ENCODE measurements around the gene AMDHD1.
A peak's percentile ranks its signal among the peaks of the same experiment; 100 is the strongest.
"Not testable (repeated sequence)": the region's sequence is repeated elsewhere in the genome, so short reads cannot be mapped to it uniquely, and the experiment has no call there.

Gene AMDHD1

DNA sequence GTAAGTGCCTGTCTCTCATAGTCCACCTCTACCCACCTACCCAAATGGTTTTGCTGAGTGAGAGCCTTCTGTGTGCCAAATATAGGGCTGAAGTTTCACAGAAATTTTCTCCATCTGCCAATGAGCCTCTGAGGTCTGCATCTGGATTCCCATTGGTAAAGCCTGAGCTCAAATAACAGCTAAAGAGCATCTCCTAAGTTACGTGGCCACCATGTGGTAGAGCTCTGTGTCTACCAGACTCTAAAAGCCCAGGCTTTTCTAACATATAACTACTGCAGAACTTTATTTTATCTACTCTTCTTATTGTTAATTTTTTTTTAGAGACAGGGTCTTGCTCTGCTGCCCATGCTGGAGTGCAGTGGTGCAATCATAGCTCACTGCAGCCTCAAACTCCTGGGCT, 16.0 kb downstream of the AMDHD1 start:
- Histone ChIP-seq H3K4me3 (no peak overlapping the region), H3K4me1 (peaks cover 0 to 11% (median 6%) of the 10 kb centered on the region in 10 experiments; a peak in 12 of 20 replicates), H3K36me3 (no peaks in the 10 kb centered on the region), H4K20me1 (no peaks in the 10 kb centered on the region), H3K9me3 (replicated peaks in 1 of 11) (no peaks in the 10 kb centered on the region), H3K9ac (no peak overlapping the region), H3K27me3 (no peaks in the 10 kb centered on the region), H3K27ac (no peak overlapping the region), H3K4me2 (no peak overlapping the region)
- TF ChIP-seq Cebpa-rat (IDR thresholded peaks at IDR 0.05), result no peak

DNA sequence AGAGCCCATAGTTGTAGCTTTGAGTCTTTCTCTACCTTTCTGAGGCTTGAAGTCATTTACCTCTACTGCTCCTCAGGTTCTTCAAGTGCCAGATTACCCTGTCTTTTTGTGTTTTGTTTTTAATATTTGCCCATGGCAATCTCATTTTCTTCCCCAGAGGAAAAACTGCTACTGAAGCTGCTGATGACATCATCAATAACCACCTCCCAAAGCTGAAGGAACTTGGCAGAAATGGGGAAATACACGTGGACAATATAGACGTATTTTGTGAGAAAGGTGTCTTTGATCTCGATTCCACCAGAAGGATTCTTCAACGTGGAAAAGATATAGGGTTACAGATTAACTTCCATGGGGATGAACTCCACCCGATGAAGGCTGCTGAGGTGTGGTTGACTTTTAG, 17.1 kb downstream of the AMDHD1 start:
- H4K20me1 ChIP-seq, result no peaks in the 10 kb centered on the region
- no peaks in the 10 kb centered on the region for H3K9me3 ChIP-seq (replicated peaks in 1 of 11)
- H3K27ac ChIP-seq, result no peak overlapping the region
- H3K4me1 ChIP-seq, result peaks cover 7 to 21% (median 15%) of the 10 kb centered on the region in 10 experiments; a peak in 17 of 20 replicates
- H3K4me3 ChIP-seq, result no peak overlapping the region
- no peak for TF ChIP-seq Cebpa-rat (IDR thresholded peaks at IDR 0.05)
- H3K36me3 ChIP-seq, result no peaks in the 10 kb centered on the region
- H3K4me2 ChIP-seq, result no peak overlapping the region
- H3K9ac ChIP-seq, result no peak overlapping the region
- no peaks in the 10 kb centered on the region for H3K27me3 ChIP-seq

GRCh38 chr12:95962222-95962621, 19.1 kb downstream of the AMDHD1 start:
- H3K27me3 ChIP-seq, result no peaks in the 10 kb centered on the region
- no peak overlapping the region for H3K4me2 ChIP-seq
- no peak overlapping the region for H3K4me3 ChIP-seq
- peaks cover 7 to 21% (median 15%) of the 10 kb centered on the region in 10 experiments; a peak in 17 of 20 replicates for H3K4me1 ChIP-seq
- no peaks in the 10 kb centered on the region for H4K20me1 ChIP-seq
- H3K27ac ChIP-seq, result no peak overlapping the region
- no peak for TF ChIP-seq Cebpa-rat (IDR thresholded peaks at IDR 0.05)
- H3K36me3 ChIP-seq, result no peaks in the 10 kb centered on the region
- no peaks in the 10 kb centered on the region for H3K9me3 ChIP-seq (replicated peaks in 1 of 11)
- H3K9ac ChIP-seq, result no peak overlapping the region

DNA sequence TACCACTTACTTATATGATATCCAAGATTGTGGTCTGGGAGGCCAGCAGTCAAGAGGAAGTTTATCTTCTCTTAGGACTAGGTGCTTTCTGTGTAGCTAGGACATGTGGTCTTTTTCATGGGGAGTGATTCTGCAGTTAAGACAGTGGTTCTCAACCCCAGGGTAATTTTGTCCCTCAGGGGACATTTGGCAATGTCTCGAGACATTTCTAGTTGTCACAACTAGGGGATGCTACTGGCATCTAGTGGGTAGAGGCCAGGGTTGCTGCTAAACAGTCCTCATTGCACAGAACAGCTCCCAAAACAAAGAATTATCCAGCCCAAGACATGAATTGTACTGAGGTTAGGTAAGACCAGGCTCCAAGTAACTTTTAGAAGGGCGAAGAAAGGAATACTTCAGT, 20.0 kb downstream of the AMDHD1 start:
- no peaks in the 10 kb centered on the region for H3K36me3 ChIP-seq
- no peak overlapping the region for H3K9ac ChIP-seq
- peak in 1 of 11 experiments; percentile 37; a peak in 1 of 22 replicates for TF ChIP-seq Cebpa-rat (IDR thresholded peaks at IDR 0.05)
- H3K4me2 ChIP-seq, result peak overlapping the region in 3 of 11 experiments; percentile 11 to 26 (median 17); a peak in 3 of 22 replicates
- no peaks in the 10 kb centered on the region for H3K9me3 ChIP-seq (replicated peaks in 1 of 11)
- no peaks in the 10 kb centered on the region for H3K27me3 ChIP-seq
- H3K27ac ChIP-seq, result no peak overlapping the region
- H3K4me3 ChIP-seq, result no peak overlapping the region
- peaks cover 7 to 21% (median 15%) of the 10 kb centered on the region in 10 experiments; a peak in 17 of 20 replicates for H3K4me1 ChIP-seq
- no peaks in the 10 kb centered on the region for H4K20me1 ChIP-seq

DNA sequence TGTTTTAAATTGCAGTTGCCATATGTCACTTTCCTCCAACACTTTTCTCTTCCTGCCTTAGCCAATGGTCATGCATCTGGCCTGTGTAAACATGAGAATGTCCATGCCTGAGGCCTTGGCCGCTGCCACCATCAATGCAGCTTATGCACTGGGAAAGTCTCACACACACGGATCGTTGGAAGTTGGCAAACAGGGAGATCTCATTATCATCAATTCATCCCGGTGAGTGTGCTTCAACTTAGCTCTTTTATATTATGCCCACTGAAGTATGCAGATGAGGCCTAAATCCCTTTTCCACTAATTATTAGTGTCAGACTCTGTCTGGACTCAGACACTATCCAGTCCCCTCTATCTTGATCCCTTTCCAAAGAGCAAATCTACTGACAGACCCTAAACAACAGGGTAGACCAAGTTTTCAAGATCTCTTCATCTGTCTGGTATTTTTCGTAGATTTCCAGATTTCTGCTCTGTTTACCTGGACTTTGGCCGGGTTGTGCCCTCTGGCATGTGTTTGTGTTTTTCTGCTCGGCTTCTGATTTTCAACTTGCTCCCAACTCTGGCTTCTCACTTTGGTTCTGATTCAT, 23.2 kb downstream of the AMDHD1 start:
- no peaks in the 10 kb centered on the region for H3K27me3 ChIP-seq
- TF ChIP-seq Cebpa-rat (IDR thresholded peaks at IDR 0.05), result no peak
- H3K36me3 ChIP-seq, result no peaks in the 10 kb centered on the region
- peaks cover 7 to 21% (median 15%) of the 10 kb centered on the region in 10 experiments; a peak in 17 of 20 replicates for H3K4me1 ChIP-seq
- no peak overlapping the region for H3K27ac ChIP-seq
- peaks cover 0 to 9% (median 0%) of the 10 kb centered on the region in 11 experiments; a peak in 2 of 22 replicates for H3K9me3 ChIP-seq (replicated peaks in 1 of 11)
- H3K4me3 ChIP-seq, result no peak overlapping the region
- H3K9ac ChIP-seq, result no peak overlapping the region
- H3K4me2 ChIP-seq, result no peak overlapping the region
- no peaks in the 10 kb centered on the region for H4K20me1 ChIP-seq

DNA sequence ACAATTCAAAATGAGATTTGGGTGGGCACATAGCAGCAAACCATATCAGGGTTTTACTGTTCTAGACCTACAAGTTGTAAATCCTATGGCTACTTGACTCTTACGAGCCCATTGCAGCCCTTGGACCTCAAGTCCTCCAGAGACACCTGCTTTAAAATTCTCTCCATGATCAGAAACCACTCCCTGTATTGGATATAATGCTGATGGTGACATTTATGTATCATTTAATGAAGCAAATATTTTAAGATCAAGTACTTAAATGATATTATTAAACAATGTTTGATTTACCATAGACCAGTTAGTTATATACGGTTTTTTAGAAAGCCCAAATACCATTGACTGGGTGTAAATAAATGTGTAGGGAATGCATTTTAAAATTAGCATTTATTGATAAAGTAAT, 24.2 kb downstream of the AMDHD1 start:
- H3K4me2 ChIP-seq, result no peak overlapping the region
- no peaks in the 10 kb centered on the region for H3K27me3 ChIP-seq
- H3K9me3 ChIP-seq (replicated peaks in 1 of 11), result peaks cover 0 to 9% (median 0%) of the 10 kb centered on the region in 11 experiments; a peak in 2 of 22 replicates
- H3K4me3 ChIP-seq, result no peak overlapping the region
- no peak for TF ChIP-seq Cebpa-rat (IDR thresholded peaks at IDR 0.05)
- no peaks in the 10 kb centered on the region for H4K20me1 ChIP-seq
- H3K36me3 ChIP-seq, result no peaks in the 10 kb centered on the region; a peak in 1 of 22 replicates
- H3K27ac ChIP-seq, result no peak overlapping the region
- H3K4me1 ChIP-seq, result peaks cover 7 to 21% (median 15%) of the 10 kb centered on the region in 10 experiments; a peak in 17 of 20 replicates
- no peak overlapping the region for H3K9ac ChIP-seq

- H3K27me3 ChIP-seq; H3K4me3 ChIP-seq; H3K9me3 ChIP-seq (replicated peaks in 1 of 11); H4K20me1 ChIP-seq; H3K9ac ChIP-seq; H3K4me2 ChIP-seq; H3K36me3 ChIP-seq; H3K27ac ChIP-seq: not testable (repeated sequence)
- peaks cover 7 to 11% (median 9%) of the 10 kb centered on the region in 10 experiments; a peak in 16 of 20 replicates for H3K4me1 ChIP-seq
Measured at GRCh38 chr12:95969116-95969515, 26.0 kb downstream of the AMDHD1 start.

DNA sequence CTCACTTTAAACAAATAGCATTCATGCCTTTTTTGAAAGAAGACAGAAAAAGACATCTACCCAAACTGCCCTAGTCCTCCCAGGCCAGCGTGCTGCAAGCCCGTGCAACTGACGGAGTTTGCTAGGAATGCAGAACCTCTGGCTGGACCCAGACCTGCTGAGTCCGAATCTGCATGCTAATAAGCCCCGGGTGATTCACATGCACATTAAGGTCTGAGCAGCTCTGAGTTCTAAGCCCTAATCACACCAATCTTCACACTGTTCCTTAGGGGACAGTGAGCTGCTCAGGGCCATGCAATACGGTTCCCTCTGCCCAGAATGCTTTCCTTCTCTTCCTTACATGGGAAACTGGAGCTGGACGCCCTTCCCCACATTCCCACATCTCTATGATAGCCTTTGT, 27.8 kb downstream of the AMDHD1 start:
- no peak for TF ChIP-seq Cebpa-rat (IDR thresholded peaks at IDR 0.05)
- Histone ChIP-seq H3K27me3 (no peaks in the 10 kb centered on the region), H3K27ac (no peak overlapping the region), H3K36me3 (peaks cover 0 to 14% (median 0%) of the 10 kb centered on the region in 11 experiments; a peak in 5 of 22 replicates), H3K4me2 (no peak overlapping the region), H3K4me3 (no peak overlapping the region), H4K20me1 (no peaks in the 10 kb centered on the region), H3K9ac (no peak overlapping the region), H3K4me1 (no peaks in the 10 kb centered on the region; a peak in 1 of 20 replicates), H3K9me3 (replicated peaks in 1 of 11) (peaks cover 0 to 9% (median 0%) of the 10 kb centered on the region in 11 experiments; a peak in 2 of 22 replicates)

- H3K4me2 ChIP-seq, result no peak overlapping the region
- H3K27me3 ChIP-seq, result no peaks in the 10 kb centered on the region
- no peak overlapping the region for H3K27ac ChIP-seq
- H4K20me1 ChIP-seq, result no peaks in the 10 kb centered on the region
- peaks cover 0 to 34% (median 0%) of the 10 kb centered on the region in 11 experiments; a peak in 6 of 22 replicates for H3K36me3 ChIP-seq
- H3K9ac ChIP-seq, result no peak overlapping the region
- H3K4me3 ChIP-seq, result no peak overlapping the region
- TF ChIP-seq Cebpa-rat (IDR thresholded peaks at IDR 0.05), result no peak
- H3K4me1 ChIP-seq, result no peaks in the 10 kb centered on the region; a peak in 1 of 20 replicates
- H3K9me3 ChIP-seq (replicated peaks in 1 of 11), result peaks cover 0 to 9% (median 0%) of the 10 kb centered on the region in 11 experiments; a peak in 2 of 22 replicates
Measured at GRCh38 chr12:95972832-95973456, 29.8 kb downstream of the AMDHD1 start.

Measured in BLaER1 treated with 17β-estradiol and CSF1 and Interleukin-3, amounts not matched to agents 10 nM and 100 nM (cell line).